ENCODE data around the gene DNAJC11.
A peak's percentile ranks its signal among the peaks of the same experiment; 100 is the strongest.

The DNAJC11 gene, protein sequence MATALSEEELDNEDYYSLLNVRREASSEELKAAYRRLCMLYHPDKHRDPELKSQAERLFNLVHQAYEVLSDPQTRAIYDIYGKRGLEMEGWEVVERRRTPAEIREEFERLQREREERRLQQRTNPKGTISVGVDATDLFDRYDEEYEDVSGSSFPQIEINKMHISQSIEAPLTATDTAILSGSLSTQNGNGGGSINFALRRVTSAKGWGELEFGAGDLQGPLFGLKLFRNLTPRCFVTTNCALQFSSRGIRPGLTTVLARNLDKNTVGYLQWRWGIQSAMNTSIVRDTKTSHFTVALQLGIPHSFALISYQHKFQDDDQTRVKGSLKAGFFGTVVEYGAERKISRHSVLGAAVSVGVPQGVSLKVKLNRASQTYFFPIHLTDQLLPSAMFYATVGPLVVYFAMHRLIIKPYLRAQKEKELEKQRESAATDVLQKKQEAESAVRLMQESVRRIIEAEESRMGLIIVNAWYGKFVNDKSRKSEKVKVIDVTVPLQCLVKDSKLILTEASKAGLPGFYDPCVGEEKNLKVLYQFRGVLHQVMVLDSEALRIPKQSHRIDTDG

GRCh38 chr1:6701437-6702153, at the start of gene DNAJC11:
TSS of gene DNAJC11 (minus strand) at chr1:6701816. CDS start at chr1:6701800, 16 bp downstream.
- TF ChIP-seq ISL1 (CRISPR knock-in tag; IDR thresholded peaks at IDR 0.05) (no peak), ZC3H10 (CRISPR knock-in tag; IDR thresholded peaks at IDR 0.05) (0 out of 2 replicates have a peak, but pooled peaks have one; percentile 60), TSHZ2 (CRISPR knock-in tag; IDR thresholded peaks at IDR 0.05) (peak; percentile 40; the same call in 1 of the 2 replicates), OSR1 (CRISPR knock-in tag; IDR thresholded peaks at IDR 0.05) (0 out of 2 replicates have a peak, but pooled peaks have one; percentile 70), ZNF70 (CRISPR knock-in tag; IDR thresholded peaks at IDR 0.05) (no peak), CSDC2 (CRISPR knock-in tag; IDR thresholded peaks at IDR 0.05) (0 out of 2 replicates have a peak, but pooled peaks have one; percentile 15)
- ATAC-seq, result peak; percentile 90

- ATAC-seq, result no peak
- TF ChIP-seq BACH2 (CRISPR knock-in tag; IDR thresholded peaks at IDR 0.05; ENCODE audit: borderline replicate concordance) (no peak), ZC3H10 (CRISPR knock-in tag; IDR thresholded peaks at IDR 0.05) (no peak), PPARA (CRISPR knock-in tag; IDR thresholded peaks at IDR 0.05; ENCODE audit: borderline replicate concordance) (no peak), ZNF8 (CRISPR knock-in tag; IDR thresholded peaks at IDR 0.05) (no peak), CSDC2 (CRISPR knock-in tag; IDR thresholded peaks at IDR 0.05) (no peak), TSHZ2 (CRISPR knock-in tag; IDR thresholded peaks at IDR 0.05) (no peak), GLIS3 (CRISPR knock-in tag; IDR thresholded peaks at IDR 0.05) (no peak), ISL1 (CRISPR knock-in tag; IDR thresholded peaks at IDR 0.05) (no peak), SNAI2 (CRISPR knock-in tag; IDR thresholded peaks at IDR 0.05) (no peak), ZNF70 (CRISPR knock-in tag; IDR thresholded peaks at IDR 0.05) (no peak), OSR1 (CRISPR knock-in tag; IDR thresholded peaks at IDR 0.05) (no peak), ARNTL (CRISPR knock-in tag; IDR thresholded peaks at IDR 0.05; ENCODE audit: borderline replicate concordance, low read depth) (no peak), ZFP3 (CRISPR knock-in tag; IDR thresholded peaks at IDR 0.05) (no peak), RARB (CRISPR knock-in tag; IDR thresholded peaks at IDR 0.05) (no peak)
- TF ChIP-seq, protein P1, sequence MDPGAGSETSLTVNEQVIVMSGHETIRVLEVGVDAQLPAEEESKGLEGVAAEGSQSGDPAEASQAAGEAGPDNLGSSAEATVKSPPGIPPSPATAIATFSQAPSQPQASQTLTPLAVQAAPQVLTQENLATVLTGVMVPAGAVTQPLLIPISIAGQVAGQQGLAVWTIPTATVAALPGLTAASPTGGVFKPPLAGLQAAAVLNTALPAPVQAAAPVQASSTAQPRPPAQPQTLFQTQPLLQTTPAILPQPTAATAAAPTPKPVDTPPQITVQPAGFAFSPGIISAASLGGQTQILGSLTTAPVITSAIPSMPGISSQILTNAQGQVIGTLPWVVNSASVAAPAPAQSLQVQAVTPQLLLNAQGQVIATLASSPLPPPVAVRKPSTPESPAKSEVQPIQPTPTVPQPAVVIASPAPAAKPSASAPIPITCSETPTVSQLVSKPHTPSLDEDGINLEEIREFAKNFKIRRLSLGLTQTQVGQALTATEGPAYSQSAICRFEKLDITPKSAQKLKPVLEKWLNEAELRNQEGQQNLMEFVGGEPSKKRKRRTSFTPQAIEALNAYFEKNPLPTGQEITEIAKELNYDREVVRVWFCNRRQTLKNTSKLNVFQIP (CRISPR knock-in tag; IDR thresholded peaks at IDR 0.05; ENCODE audit: borderline replicate concordance, low read depth), result no peak
- TF ChIP-seq, protein P2, sequence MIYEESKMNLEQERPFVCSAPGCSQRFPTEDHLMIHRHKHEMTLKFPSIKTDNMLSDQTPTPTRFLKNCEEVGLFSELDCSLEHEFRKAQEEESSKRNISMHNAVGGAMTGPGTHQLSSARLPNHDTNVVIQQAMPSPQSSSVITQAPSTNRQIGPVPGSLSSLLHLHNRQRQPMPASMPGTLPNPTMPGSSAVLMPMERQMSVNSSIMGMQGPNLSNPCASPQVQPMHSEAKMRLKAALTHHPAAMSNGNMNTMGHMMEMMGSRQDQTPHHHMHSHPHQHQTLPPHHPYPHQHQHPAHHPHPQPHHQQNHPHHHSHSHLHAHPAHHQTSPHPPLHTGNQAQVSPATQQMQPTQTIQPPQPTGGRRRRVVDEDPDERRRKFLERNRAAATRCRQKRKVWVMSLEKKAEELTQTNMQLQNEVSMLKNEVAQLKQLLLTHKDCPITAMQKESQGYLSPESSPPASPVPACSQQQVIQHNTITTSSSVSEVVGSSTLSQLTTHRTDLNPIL (CRISPR knock-in tag; IDR thresholded peaks at IDR 0.05; ENCODE audit: low read depth), result no peak
- TF ChIP-seq, protein P3, sequence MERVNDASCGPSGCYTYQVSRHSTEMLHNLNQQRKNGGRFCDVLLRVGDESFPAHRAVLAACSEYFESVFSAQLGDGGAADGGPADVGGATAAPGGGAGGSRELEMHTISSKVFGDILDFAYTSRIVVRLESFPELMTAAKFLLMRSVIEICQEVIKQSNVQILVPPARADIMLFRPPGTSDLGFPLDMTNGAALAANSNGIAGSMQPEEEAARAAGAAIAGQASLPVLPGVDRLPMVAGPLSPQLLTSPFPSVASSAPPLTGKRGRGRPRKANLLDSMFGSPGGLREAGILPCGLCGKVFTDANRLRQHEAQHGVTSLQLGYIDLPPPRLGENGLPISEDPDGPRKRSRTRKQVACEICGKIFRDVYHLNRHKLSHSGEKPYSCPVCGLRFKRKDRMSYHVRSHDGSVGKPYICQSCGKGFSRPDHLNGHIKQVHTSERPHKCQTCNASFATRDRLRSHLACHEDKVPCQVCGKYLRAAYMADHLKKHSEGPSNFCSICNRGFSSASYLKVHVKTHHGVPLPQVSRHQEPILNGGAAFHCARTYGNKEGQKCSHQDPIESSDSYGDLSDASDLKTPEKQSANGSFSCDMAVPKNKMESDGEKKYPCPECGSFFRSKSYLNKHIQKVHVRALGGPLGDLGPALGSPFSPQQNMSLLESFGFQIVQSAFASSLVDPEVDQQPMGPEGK (CRISPR knock-in tag; IDR thresholded peaks at IDR 0.05; ENCODE audit: borderline replicate concordance), result no peak
Measured at GRCh38 chr1:6750490-6750889, 48.9 kb upstream of the DNAJC11 start.
